GM12878 (cell line): Measurements from ENCODE around the gene MBD2. TPM values are rescaled to one million over a fixed set of nuclear protein-coding genes. Genes with fewer than 3 reads are reported as not detected.

ENCODE experiments used
- BRCA1 ChIP-seq: IDR thresholded peaks from 2 replicates; pipeline ENCODE4 v1.6.1; 2011; ENCODE audit warnings: low read depth, low read length, improper control_type of control experiment
- CBX3 ChIP-seq: fragments of 200-600 bp; sonication (generic); IDR thresholded peaks from 2 replicates; pipeline ENCODE4 v1.6.1; 2016; ENCODE audit warnings: low read depth, borderline replicate concordance
- EP300 ChIP-seq, 2 experiments: fragments of 150-350 bp in 1 of 2; IDR thresholded peaks; 2 replicates each; pipeline ENCODE4 v1.6.1; 2011 to 2012; ENCODE audit warnings: low read depth in 2 of 2, low read length in 2 of 2, borderline replicate concordance in 1 of 2, improper control_type of control experiment in 1 of 2, inconsistent platforms in 1 of 2; ENCODE audit not compliant: control insufficient read depth in 1 of 2
- FOS ChIP-seq: IDR thresholded peaks from 3 replicates; pipeline ENCODE4 v1.6.1; 2011; ENCODE audit warnings: borderline replicate concordance; ENCODE audit not compliant: insufficient read length; ENCODE audit errors: extremely low read depth
- IKZF2 ChIP-seq, 2 experiments: fragments of 450-650 bp; IDR thresholded peaks; 2 replicates each; pipeline ENCODE4 v1.6.1; 2017; ENCODE audit warnings: mild to moderate bottlenecking in 2 of 2, moderate library complexity in 2 of 2
- KDM1A ChIP-seq: fragments of 200-600 bp; sonication (generic); IDR thresholded peaks from 2 replicates; pipeline ENCODE4 v1.6.1; 2016; ENCODE audit warnings: borderline replicate concordance
- NBN ChIP-seq: fragments of 450-650 bp; IDR thresholded peaks from 2 replicates; pipeline ENCODE4 v1.6.1; 2016
- NR2C1 ChIP-seq: fragments of 450-650 bp; IDR thresholded peaks from 2 replicates; pipeline ENCODE4 v1.6.1; 2017; ENCODE audit warnings: antibody characterized with exemption, mild to moderate bottlenecking, moderate library complexity
- POLR2AphosphoS2 ChIP-seq: IDR thresholded peaks from 2 replicates; pipeline ENCODE4 v1.6.1; 2011; ENCODE audit warnings: low read depth, mild to moderate bottlenecking, low read length, improper control_type of control experiment, moderate library complexity
- POU2F2 ChIP-seq: IDR thresholded peaks from 3 replicates; pipeline ENCODE4 v1.6.1; 2011; ENCODE audit warnings: low read depth, mild to moderate bottlenecking, low read length, borderline replicate concordance
- RFX5 ChIP-seq: IDR thresholded peaks from 2 replicates; pipeline ENCODE4 v1.6.1; 2011; ENCODE audit warnings: low read depth, low read length, improper control_type of control experiment
- SIX5 ChIP-seq: IDR thresholded peaks from 2 replicates; pipeline ENCODE4 v1.6.1; 2011; ENCODE audit warnings: mild to moderate bottlenecking, low read depth, low read length, moderate library complexity; ENCODE audit not compliant: severe bottlenecking
- ZNF384 ChIP-seq: IDR thresholded peaks from 2 replicates; pipeline ENCODE4 v1.6.1; 2012; ENCODE audit warnings: low read depth, mild to moderate bottlenecking, low read length, improper control_type of control experiment, borderline replicate concordance
- polyA plus RNA-seq, 11 experiments: library from polyadenylated mRNA; depleted of rRNA in 4 of 11; unstranded in 6 of 11; stranded (reverse) in 5 of 11; fragments of >200 nt; fragmentation: Nextera tagmentation in 4 of 11; fragmentation: Illumina TruSeq in 1 of 11; extraction: Ambion mirVana in 4 of 11; extraction: Trizol in 1 of 11; gene quantifications; 1 replicate in 1 of 11; 2 replicates in 10 of 11; pipeline versions ENCODE4 v1.2.1 to v1.2.3, GENCODE V29; 2011 to 2016; ENCODE audit warnings: inconsistent platforms in 2 of 11, missing spikeins in 2 of 11, low read depth in 1 of 11
- total RNA-seq, 4 experiments: library from RNA; depleted of rRNA in 3 of 4; stranded (reverse); fragments of >200 nt in 3 of 4; fragmentation: Illumina TruSeq in 1 of 4; extraction: Trizol in 1 of 4; gene quantifications; 2 replicates each; pipeline versions ENCODE4 v1.2.1 to v1.2.3, GENCODE V29; 2013 to 2021
- TF ChIP-seq, protein P1 (sequence below): fragments of 150-350 bp; IDR thresholded peaks from 2 replicates; pipeline ENCODE4 v1.6.1; 2016; ENCODE audit warnings: low read depth, low read length
- TF ChIP-seq, protein P2 (sequence below): fragments of 450-650 bp; IDR thresholded peaks from 2 replicates; pipeline ENCODE4 v1.6.1; 2016; ENCODE audit warnings: mild to moderate bottlenecking
- TF ChIP-seq, protein P3 (sequence below): fragments of 450-650 bp; IDR thresholded peaks from 2 replicates; pipeline ENCODE4 v1.6.1; 2014; ENCODE audit warnings: mild to moderate bottlenecking
- TF ChIP-seq, protein P4 (sequence below): fragments of 450-650 bp; IDR thresholded peaks from 2 replicates; pipeline ENCODE4 v1.6.1; 2018; ENCODE audit warnings: borderline replicate concordance, mild to moderate bottlenecking; ENCODE audit not compliant: partially characterized antibody
- TF ChIP-seq, protein P5 (sequence below): fragments of 450-650 bp; formaldehyde crosslinking; IDR thresholded peaks from 2 replicates; pipeline ENCODE4 v1.4.0; 2022; ENCODE audit warnings: mild to moderate bottlenecking, moderate library complexity

The MBD2 gene
- total and polyA plus RNA-seq, 10 of the 15 experiments (the other 5 are each of a cell fraction or from before 2014, with no cell fraction given): 24.1 to 276 (median 57.9) TPM

DNA sequence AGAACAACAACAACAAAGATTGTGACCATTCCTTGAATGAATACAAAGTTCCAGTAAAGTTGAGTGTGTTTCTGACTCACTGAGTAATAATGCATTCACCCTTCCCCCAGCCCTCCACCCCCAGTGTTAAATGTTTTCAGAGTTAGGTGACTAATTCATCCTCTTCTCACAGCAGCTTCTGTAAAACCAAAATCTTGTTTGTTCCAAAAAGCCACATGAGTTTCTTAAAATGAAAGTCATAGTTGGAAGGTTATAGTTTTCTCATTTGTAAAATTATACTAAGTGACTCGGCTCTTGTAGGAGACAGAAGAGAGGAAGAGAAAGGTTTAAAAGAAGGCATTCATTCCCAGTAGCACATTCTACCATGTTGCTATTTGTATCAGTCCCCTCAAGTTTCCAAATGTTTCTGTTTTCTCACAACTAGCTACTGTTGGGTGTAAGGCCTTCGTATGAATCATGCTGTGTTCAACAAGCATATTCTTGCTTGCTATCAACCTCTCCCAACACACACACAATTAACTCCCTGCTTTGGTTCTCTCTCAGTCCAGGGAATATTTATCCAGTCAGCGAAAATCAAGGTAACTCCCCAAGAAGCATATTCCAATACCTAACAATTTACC, 75.3 kb downstream of the MBD2 start (continued):
- TF ChIP-seq, protein P1, sequence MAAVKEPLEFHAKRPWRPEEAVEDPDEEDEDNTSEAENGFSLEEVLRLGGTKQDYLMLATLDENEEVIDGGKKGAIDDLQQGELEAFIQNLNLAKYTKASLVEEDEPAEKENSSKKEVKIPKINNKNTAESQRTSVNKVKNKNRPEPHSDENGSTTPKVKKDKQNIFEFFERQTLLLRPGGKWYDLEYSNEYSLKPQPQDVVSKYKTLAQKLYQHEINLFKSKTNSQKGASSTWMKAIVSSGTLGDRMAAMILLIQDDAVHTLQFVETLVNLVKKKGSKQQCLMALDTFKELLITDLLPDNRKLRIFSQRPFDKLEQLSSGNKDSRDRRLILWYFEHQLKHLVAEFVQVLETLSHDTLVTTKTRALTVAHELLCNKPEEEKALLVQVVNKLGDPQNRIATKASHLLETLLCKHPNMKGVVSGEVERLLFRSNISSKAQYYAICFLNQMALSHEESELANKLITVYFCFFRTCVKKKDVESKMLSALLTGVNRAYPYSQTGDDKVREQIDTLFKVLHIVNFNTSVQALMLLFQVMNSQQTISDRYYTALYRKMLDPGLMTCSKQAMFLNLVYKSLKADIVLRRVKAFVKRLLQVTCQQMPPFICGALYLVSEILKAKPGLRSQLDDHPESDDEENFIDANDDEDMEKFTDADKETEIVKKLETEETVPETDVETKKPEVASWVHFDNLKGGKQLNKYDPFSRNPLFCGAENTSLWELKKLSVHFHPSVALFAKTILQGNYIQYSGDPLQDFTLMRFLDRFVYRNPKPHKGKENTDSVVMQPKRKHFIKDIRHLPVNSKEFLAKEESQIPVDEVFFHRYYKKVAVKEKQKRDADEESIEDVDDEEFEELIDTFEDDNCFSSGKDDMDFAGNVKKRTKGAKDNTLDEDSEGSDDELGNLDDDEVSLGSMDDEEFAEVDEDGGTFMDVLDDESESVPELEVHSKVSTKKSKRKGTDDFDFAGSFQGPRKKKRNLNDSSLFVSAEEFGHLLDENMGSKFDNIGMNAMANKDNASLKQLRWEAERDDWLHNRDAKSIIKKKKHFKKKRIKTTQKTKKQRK: no peak
- no peak for TF ChIP-seq POU2F2
- no peak for TF ChIP-seq FOS
- no peak for TF ChIP-seq RFX5
- TF ChIP-seq BRCA1: no peak
- TF ChIP-seq, protein P2, sequence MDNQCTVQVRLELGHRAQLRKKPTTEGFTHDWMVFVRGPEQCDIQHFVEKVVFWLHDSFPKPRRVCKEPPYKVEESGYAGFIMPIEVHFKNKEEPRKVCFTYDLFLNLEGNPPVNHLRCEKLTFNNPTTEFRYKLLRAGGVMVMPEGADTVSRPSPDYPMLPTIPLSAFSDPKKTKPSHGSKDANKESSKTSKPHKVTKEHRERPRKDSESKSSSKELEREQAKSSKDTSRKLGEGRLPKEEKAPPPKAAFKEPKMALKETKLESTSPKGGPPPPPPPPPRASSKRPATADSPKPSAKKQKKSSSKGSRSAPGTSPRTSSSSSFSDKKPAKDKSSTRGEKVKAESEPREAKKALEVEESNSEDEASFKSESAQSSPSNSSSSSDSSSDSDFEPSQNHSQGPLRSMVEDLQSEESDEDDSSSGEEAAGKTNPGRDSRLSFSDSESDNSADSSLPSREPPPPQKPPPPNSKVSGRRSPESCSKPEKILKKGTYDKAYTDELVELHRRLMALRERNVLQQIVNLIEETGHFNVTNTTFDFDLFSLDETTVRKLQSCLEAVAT: no peak
- TF ChIP-seq, protein P3, sequence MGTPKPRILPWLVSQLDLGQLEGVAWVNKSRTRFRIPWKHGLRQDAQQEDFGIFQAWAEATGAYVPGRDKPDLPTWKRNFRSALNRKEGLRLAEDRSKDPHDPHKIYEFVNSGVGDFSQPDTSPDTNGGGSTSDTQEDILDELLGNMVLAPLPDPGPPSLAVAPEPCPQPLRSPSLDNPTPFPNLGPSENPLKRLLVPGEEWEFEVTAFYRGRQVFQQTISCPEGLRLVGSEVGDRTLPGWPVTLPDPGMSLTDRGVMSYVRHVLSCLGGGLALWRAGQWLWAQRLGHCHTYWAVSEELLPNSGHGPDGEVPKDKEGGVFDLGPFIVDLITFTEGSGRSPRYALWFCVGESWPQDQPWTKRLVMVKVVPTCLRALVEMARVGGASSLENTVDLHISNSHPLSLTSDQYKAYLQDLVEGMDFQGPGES: no peak
- TF ChIP-seq, protein P4, sequence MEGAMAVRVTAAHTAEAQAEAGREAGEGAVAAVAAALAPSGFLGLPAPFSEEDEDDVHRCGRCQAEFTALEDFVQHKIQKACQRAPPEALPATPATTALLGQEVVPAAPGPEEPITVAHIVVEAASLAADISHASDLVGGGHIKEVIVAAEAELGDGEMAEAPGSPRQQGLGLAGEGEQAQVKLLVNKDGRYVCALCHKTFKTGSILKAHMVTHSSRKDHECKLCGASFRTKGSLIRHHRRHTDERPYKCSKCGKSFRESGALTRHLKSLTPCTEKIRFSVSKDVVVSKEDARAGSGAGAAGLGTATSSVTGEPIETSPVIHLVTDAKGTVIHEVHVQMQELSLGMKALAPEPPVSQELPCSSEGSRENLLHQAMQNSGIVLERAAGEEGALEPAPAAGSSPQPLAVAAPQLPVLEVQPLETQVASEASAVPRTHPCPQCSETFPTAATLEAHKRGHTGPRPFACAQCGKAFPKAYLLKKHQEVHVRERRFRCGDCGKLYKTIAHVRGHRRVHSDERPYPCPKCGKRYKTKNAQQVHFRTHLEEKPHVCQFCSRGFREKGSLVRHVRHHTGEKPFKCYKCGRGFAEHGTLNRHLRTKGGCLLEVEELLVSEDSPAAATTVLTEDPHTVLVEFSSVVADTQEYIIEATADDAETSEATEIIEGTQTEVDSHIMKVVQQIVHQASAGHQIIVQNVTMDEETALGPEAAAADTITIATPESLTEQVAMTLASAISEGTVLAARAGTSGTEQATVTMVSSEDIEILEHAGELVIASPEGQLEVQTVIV: no peak
- peak; percentile 60 to 69; a peak in 2 of 4 replicates for TF ChIP-seq IKZF2 (IDR thresholded peaks at IDR 0.05)
- no peak for TF ChIP-seq KDM1A
- TF ChIP-seq NR2C1: no peak
- peak; percentile 79 to 84 for TF ChIP-seq EP300 (IDR thresholded peaks at IDR 0.05; ENCODE audit: borderline replicate concordance in 1 of 2, control insufficient read depth in 1 of 2, low read depth in 2 of 2, low read length in 2 of 2)
- no peak for TF ChIP-seq SIX5
- TF ChIP-seq ZNF384: no peak
- TF ChIP-seq CBX3: no peak
- TF ChIP-seq NBN: no peak
- no peak for TF ChIP-seq POLR2AphosphoS2
- TF ChIP-seq, protein P5, sequence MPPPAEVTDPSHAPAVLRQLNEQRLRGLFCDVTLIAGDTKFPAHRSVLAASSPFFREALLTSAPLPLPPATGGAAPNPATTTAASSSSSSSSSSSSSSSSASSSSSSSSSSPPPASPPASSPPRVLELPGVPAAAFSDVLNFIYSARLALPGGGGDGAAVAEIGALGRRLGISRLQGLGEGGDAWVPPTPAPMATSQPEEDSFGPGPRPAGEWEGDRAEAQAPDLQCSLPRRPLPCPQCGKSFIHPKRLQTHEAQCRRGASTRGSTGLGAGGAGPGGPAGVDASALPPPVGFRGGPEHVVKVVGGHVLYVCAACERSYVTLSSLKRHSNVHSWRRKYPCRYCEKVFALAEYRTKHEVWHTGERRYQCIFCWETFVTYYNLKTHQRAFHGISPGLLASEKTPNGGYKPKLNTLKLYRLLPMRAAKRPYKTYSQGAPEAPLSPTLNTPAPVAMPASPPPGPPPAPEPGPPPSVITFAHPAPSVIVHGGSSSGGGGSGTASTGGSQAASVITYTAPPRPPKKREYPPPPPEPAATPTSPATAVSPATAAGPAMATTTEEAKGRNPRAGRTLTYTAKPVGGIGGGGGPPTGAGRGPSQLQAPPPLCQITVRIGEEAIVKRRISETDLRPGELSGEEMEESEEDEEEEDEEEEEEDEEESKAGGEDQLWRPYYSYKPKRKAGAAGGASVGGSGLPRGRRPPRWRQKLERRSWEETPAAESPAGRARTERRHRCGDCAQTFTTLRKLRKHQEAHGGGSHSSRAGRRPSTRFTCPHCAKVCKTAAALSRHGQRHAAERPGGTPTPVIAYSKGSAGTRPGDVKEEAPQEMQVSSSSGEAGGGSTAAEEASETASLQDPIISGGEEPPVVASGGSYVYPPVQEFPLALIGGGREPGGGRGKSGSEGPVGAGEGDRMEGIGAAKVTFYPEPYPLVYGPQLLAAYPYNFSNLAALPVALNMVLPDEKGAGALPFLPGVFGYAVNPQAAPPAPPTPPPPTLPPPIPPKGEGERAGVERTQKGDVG (CRISPR knock-in tag): no peak
